GM18519 (cell line): ENCODE measurements around the gene SNRNP27.
"Not testable (repeated sequence)": the region's sequence is repeated elsewhere in the genome, so short reads cannot be mapped to it uniquely, and the experiment has no call there.

Source experiments
- ATAC-seq: cut with Tn5 transposase; IDR thresholded peaks from one replicate; pipeline ENCODE4 v1.9.1; 2021; ENCODE audit warnings: mild to moderate bottlenecking, moderate library complexity; ENCODE audit not compliant: unreplicated experiment, low FRiP score

Gene SNRNP27

DNA sequence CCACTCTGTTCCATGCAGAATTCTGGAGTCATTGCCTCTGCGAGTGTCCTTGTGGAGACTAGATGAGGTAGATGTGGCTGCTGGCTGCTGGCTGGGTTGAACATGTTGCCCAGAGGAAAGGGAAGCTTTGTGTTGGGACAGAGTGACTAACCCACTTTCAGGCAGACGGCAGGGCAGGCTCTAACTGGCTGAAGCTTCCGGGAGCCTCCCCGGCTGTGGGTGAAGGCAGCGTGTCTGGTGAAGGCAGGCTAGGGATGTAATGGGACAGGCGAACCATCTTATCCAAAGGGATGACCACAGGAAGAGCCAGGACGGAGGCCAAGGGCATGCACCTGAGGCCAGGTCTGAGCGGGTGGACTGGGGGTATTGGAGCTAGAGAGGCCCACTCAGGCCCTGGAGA lies 51.7 kb downstream of the SNRNP27 start:
- no peak for ATAC-seq

- ATAC-seq: no peak
Observed at GRCh38 chr2:69945941-69946340, 52.2 kb downstream of the SNRNP27 start.

DNA sequence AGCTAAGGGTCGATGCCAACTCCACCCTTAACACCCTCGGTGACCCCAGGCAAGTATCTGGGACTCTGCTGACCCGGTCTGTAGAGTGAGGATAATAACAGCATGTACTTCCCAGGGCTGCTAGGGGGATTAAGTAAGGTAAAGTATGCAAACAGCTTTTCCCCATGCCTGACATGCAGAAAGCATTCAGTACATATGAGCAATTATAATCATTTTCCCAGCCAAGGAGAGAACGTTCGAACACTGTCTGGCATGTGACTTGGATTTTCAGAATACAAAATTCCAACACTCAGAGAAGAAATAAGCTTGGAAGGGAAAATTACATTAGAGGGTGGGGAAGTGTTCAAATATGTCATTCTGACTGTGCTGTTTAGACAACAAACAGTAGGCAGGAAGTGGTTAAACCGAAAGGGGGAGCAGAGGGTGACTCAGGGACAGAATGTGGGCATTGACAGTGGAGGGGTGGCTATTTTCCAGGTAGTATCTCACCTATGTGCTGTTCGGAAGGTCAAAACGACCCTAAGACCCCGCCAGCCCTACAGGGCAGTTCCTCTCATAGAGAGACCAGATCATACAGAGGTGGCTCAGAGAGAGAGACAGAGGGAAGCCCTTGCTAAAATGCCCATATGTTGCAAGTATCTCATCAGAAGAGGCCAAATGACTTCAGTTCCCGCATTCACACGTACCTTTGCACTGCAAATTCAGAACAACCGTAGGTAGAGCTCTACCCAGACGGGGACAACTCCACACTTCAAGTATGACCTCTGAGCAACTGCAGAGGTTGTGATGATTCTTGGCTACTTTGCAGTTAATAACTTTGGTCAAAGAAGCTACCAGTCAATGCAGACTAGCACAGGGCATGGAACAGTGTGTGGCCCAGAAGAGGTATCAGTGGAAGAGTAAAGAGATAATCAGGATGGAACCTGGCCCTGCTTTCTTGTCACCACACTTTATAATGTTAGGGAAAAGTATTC lies 52.9 kb downstream of the SNRNP27 start:
- no peak for ATAC-seq

DNA sequence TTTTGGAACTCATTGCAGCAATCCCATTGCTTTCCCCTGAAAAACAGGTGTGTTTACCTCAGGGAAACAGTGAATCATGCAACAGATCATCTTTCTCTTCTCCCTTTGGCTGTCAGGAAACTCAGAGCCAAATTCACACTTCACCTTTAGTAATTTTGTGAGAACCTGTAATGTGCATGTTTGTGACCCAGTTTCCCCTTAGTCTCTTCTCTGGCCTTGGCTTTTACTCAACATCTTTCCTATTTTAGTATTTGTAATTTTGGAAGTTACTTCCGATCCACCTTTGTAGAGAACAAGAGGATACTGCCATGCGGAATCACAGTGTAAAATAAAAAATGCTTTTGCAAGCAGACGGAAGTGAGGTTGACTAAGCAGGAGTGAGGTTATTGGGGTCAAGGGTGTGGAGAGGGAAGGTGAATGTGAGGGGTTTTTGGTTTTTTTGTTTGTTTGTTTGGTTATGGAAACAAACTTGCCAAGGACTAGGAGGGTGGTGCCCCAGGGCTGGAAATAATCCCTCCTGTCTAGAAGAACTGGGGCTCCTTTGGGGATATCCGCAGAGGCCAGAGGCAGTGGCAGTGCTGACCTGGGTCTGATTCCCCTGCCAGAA lies 53.7 kb downstream of the SNRNP27 start:
- ATAC-seq: no peak

DNA sequence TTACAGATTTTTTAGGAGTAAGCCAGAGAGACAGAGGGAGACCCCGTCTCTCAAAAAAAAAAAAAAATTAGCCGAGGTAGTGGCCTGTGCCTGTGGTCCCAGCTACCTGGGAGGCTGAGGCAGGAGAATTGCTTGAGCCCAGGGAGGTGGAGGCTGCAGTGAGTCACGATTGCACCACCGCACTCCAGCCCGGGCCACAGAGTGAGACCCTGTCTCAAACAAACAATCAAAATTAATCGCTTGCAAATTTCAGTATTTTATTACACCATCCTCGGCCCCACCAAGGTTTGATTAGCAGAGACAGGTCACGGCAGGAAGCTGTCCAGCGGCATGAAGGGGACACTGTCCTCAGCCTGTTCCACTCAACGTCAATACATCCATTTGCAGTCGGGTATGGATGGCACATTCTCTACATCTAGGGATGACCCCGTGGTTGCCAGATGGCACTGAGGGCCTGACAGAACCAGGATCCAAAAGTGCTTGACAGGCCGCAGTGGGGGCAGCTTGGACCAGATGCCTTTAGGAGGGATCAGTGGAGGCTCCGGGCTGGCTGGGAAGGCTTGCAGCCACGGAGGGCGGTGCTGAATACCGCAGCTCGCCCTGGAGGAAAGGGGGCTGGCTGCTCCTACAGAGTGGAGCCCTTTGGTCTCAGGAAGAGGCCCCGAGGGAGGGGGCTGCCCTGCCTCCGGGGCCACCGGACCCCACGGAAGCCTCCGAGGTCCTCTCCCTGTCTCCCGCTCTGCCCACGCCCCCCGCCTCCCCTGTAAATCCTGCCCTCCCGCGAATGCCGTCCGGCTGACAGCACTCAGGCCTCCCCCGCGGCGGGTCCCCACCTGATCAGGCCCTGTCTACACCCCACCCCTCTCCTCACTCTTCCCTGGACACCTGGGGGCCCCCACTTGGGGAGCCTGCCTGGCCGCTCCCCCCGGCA lies 54.5 kb downstream of the SNRNP27 start:
- no peak for ATAC-seq

GRCh38 chr2:69948963-69949645 lies 55.3 kb downstream of the SNRNP27 start:
- no peak for ATAC-seq

GRCh38 chr2:69950241-69950640 lies 56.5 kb downstream of the SNRNP27 start:
- ATAC-seq: no peak

DNA sequence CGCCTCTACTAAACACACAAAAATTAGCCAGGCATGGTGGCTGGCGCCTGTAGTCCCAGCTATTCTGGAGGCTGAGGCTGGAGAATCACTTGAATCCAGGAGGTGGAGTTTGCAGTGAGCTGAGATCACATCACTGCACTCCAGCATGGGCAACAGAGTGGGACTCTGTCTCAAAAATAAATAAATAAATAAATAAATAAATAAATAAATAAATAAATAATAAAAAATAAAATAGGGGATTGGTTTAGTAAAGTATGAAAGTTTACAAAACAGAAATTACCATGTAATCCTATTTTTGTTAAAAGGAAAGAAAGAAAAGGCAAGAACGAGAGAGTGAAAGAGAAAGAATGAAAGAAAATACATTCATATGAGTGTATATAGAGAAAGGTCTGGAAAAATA lies 56.9 kb downstream of the SNRNP27 start:
- not testable (repeated sequence) for ATAC-seq

GRCh38 chr2:69952336-69953115 lies 58.8 kb downstream of the SNRNP27 start:
- ATAC-seq: no peak

- ATAC-seq: no peak
Observed at GRCh38 chr2:69954084-69954483, 60.3 kb downstream of the SNRNP27 start.
